Endothelial cell of umbilical vein (primary cell): ENCODE results near the gene CRP.

ENCODE experiments used
- EZH2 ChIP-seq: IDR thresholded peaks from 2 replicates; pipeline ENCODE4 v1.6.1; 2012; ENCODE audit warnings: borderline replicate concordance, low read depth, mild to moderate bottlenecking, moderate library complexity, low read length, inconsistent platforms; ENCODE audit not compliant: severe bottlenecking
- JUN ChIP-seq: IDR thresholded peaks from 2 replicates; pipeline ENCODE4 v1.6.1; 2011; ENCODE audit warnings: borderline replicate concordance, low read depth; ENCODE audit not compliant: insufficient read length, insufficient read depth
- MAX ChIP-seq: IDR thresholded peaks from 2 replicates; pipeline ENCODE4 v1.6.1; 2011; ENCODE audit not compliant: insufficient read depth, insufficient read length
- MYC ChIP-seq: IDR thresholded peaks from one replicate; pipeline ENCODE4 v1.6.1; 2011; ENCODE audit warnings: mild to moderate bottlenecking, low read depth, low read length
- POLR2A ChIP-seq: IDR thresholded peaks from 2 replicates; pipeline ENCODE4 v1.6.1; 2012; ENCODE audit warnings: low read depth, mild to moderate bottlenecking, control low read depth, low read length
- POLR2AphosphoS5 ChIP-seq: IDR thresholded peaks from 2 replicates; pipeline ENCODE4 v1.6.1; 2012; ENCODE audit warnings: low read depth, mild to moderate bottlenecking, control low read depth, low read length, moderate library complexity; ENCODE audit not compliant: insufficient read depth
- TF ChIP-seq, protein P1 (sequence below), 2 donors: IDR thresholded peaks; 1 replicate in 1 of 2; 2 replicates in 1 of 2; pipeline ENCODE4 v1.5.1; 2011; ENCODE audit warnings: low read length in 2 of 2, mild to moderate bottlenecking in 2 of 2, moderate library complexity in 2 of 2, control low read depth in 1 of 2, inconsistent platforms in 1 of 2, low read depth in 1 of 2; ENCODE audit not compliant: insufficient read depth in 1 of 2; ENCODE audit errors: extremely low read depth in 1 of 2

DNA sequence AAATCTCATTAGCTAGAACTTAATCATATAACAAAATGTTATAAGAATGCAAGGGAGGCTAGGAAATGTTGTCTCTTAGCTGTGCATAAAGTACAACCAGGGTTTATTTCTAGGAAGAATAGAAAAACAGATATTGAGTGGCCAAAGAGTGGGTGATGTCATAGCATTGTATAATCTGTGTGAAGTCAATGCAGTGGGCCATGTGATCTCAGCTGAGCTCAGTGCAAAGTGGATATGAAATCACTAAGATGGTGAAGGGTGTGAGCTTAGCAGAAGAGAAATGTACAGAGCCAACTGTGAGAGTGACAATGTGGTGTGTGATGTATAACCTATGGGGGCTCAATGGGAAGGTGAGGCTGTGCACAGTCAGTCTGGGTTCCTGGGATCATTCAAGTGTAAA, 36.6 kb upstream of the CRP start:
- TF ChIP-seq MAX (no peak), MYC (no peak), JUN (no peak), POLR2AphosphoS5 (no peak), EZH2 (no peak), POLR2A (no peak)
- TF ChIP-seq, protein P1, sequence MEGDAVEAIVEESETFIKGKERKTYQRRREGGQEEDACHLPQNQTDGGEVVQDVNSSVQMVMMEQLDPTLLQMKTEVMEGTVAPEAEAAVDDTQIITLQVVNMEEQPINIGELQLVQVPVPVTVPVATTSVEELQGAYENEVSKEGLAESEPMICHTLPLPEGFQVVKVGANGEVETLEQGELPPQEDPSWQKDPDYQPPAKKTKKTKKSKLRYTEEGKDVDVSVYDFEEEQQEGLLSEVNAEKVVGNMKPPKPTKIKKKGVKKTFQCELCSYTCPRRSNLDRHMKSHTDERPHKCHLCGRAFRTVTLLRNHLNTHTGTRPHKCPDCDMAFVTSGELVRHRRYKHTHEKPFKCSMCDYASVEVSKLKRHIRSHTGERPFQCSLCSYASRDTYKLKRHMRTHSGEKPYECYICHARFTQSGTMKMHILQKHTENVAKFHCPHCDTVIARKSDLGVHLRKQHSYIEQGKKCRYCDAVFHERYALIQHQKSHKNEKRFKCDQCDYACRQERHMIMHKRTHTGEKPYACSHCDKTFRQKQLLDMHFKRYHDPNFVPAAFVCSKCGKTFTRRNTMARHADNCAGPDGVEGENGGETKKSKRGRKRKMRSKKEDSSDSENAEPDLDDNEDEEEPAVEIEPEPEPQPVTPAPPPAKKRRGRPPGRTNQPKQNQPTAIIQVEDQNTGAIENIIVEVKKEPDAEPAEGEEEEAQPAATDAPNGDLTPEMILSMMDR (IDR thresholded peaks at IDR 0.05; ENCODE audit: extremely low read depth in 1 of 2, insufficient read depth in 1 of 2, low read depth in 1 of 2, low read length in 2 of 2): no peak
